NCI-H1092 (cell line): Measurements from ENCODE around the gene ELP5.

Experiments used
- DNase-seq: peaks from one replicate; lab custom pipeline; 2025; lab: John Stamatoyannopoulos, UW

ELP5 gene, protein sequence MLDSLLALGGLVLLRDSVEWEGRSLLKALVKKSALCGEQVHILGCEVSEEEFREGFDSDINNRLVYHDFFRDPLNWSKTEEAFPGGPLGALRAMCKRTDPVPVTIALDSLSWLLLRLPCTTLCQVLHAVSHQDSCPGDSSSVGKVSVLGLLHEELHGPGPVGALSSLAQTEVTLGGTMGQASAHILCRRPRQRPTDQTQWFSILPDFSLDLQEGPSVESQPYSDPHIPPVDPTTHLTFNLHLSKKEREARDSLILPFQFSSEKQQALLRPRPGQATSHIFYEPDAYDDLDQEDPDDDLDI

DNA sequence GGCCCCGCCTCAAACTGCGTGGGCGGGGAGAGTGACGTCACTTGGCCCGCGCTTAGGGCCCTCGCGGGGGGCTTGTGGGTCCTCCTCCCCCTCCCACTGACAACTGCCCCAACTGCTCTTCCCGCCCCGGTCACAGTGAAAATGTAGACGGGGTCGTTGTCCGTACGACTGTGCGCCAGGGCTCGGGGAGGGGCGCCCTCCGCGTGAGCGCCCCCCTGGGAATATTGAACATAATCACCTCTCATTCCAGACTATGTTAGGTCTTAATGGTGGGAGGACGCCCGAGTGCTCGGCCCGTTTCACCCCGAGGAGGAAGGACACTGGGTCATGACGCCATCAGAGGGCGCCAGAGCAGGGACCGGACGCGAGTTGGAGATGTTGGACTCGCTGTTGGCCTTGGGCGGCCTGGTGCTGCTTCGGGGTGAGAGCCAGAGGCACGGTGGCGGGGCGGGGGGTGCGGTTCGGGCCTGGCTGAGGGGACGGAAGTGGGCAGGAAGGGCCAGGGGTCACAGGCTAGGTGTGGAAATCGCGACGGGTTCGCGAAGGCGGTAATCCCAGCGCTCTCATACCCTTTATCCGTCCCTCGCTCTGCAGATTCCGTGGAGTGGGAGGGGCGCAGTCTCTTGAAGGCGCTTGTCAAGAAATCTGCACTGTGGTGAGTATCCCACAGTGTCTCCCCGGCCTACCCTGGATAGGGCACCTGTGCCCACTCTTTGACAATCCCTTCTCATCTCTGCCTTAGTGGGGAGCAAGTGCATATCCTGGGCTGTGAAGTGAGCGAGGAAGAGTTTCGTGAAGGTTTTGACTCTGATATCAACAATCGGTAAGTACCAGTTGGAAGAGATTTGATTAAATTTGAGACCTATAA is at the start of gene ELP5:
Gene ELP5, plus strand, starts transcription at position 40 of the 868 bp plus-strand sequence. Its CDS starts 336 bp downstream, at position 376.
- peak; percentile 81 for DNase-seq

DNA sequence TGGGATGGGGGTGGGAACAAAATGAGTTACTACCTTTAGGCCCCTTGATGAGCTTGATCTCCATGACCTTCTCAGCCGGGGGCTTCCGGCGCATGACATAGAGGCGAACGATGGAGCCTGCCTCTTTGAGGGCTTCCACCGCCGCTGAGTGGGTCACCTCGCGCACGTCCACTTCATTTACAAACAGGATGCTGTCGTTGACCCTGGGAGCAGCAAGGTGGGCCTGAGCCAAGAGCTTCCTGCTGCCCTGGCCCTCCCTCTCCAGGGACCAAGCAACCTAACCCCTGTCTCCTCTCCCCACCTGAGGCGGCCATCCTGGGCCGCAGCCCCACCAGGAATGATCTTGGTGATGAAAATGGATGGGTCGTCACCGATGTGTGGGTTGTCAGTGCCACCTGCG is 48.6 kb upstream of the ELP5 start:
- no peak for DNase-seq

DNA sequence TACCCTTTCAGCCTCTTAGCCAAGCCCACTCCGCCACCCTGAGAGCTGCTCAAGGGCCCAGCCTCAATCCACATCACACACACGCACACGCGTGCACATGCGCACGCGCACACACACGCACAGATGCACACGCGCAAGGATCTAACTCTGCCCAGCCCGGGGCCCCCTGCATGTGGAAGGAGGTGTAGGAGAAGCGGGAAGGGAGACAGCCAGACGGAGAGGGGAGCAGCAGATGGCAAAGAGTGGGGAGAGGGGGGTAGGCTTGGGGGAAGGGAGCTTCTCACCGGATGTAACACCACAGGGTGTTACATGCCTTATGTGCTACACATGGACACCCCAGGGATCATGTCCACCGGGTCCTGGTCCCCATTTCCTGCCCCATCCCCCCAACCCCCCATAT is 47.7 kb upstream of the ELP5 start:
- DNase-seq: no peak

DNA sequence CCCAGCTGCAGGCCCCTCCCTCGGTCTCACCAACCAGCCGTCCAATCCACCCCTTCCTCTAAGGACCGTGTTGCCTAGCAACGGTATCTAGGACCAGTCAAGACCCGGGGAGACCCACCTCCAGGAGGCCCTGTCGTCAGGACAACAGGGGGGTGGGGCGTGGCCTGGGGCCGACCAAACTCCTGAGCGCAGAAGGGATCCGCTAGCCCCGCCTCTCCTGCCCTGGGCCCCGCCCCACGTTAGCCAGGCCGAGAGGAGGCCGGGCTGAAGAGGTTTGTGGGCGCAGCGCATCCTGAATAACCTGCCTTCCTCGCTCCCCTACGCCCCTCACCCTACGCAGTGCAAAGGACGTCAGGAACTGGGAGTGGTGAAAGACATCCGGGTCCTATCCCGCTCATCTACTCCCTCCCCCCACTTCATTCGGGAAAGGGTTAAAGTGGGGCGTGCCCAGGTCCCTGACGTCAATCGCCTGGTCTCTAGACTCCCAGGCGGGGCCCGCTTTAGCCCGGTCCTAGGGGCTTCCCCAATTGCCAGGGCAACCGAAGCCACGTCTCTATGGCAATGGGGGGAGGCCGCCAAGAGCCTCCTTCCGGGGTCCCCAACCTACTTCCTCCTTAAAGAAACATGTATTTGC is 47.1 kb upstream of the ELP5 start:
- DNase-seq: peak; percentile 91

DNA sequence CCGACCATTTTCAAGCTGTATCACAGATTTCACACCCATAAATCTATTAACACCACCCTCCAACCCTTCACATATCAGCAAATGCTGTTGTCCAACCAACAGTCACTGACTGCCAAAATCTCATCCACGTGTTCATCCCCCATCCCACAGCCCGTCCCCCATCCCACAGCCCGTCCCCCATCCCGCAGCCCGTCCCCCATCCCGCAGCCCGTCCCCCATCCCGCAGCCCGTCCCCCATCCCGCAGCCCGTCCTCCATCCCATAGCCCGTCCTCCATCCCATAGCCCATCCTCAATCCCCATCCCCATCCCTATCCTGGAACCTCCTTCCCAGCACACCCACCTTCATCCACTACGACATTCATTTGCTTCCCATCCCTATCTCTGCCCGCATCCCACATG is 46.5 kb upstream of the ELP5 start:
- DNase-seq: no peak

DNA sequence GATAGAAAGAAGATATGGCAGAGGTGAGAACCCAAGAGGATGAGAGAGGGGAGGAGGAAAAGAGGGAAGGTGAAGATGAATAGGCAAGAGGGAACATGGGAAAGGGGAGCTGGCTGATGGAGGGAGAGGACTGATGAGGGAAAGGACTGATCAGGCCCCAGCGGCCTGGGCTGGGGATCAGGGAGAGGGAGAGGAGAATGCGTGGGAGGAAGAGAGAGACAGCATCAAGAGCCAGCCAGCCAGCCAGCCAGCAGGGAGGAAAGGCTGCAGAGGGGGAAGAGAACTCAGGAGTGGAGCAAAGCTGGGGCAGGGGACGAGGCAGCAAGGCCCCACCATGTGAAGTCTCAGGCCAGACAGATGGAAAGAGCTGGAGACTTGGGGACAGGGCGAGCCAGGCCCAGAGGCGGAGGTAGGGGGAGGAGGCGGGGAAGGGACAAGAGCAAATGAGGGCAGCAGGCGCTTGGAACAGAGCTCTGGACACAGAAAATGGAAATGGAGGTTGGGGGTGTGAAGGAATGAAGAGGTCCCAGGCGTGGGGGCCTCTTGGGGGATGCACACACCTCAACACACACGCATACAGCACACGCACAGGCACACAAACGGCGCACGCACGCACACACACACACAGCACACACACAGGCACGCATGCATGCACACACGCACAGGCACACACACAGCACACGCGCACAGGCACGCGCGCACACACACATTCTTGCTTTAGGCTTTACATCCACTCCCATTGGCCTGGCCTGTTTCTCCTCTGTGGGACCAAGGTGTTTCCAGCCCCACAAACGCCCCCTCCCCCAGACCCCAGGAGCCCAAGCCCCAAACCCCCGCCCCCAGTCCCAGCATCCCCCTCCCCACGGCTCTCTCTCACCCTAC is 44.7 kb upstream of the ELP5 start:
- no peak for DNase-seq

DNA sequence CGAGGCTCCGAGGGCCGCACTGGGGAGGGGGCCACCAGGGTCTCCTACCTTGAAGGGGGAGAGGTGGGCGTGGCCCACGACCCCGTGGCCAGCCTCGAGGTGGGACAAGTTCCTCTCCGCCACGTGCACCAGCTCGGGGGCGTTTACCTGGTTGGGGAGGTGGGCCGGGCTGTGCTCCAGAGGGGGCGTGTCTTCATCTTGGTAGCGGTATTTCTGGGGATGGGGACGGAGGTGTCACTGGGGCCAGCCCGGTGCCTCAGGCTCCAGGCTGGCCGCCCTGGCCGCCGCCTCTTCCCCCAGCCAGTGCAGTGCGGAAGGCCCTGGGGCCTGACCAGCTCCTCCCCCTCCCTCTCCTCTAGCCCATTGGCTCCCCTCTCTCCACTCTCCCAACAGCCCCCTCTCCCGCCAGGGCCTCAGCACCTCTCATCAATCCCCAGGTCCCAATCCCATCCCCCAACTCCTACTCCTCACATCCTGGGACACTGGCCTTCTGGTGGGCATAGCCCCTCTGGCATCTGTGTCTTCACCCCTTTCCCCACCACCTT is 43.9 kb upstream of the ELP5 start:
- DNase-seq: no peak

DNA sequence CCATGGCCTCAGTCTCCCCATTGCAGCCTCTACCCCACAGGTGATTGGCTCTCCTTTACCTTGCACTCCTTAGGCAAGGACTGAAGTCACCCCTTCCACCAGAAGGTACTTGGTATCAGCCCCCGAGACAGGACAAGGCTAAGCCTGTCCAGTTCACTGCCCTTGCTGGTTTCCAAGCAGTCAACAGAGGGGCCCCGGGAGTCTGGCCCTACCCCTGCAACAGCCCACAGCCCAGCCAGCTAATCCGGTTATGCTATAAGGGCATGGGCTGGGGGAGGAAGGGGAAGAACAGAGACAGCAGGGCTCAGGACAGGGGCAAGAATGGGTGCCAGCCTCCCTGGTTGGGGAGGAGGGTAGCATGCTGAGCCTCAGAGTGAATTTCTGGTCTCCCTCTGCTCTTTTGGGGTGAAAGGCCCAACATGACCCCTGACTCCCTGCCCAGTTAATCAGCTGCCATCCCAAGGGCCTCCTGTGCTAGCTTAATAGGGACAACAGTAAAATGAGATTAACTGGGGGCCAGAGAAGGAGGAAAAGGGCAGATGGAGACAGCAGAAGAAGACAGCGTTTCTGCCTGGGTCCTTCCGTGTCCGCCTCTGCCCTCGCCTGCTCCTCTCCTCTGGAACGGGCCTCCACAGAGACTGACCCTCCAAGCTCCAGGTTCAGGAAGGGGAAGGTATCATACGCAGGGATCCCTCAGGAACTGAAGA is 43.1 kb upstream of the ELP5 start:
- DNase-seq: no peak

DNA sequence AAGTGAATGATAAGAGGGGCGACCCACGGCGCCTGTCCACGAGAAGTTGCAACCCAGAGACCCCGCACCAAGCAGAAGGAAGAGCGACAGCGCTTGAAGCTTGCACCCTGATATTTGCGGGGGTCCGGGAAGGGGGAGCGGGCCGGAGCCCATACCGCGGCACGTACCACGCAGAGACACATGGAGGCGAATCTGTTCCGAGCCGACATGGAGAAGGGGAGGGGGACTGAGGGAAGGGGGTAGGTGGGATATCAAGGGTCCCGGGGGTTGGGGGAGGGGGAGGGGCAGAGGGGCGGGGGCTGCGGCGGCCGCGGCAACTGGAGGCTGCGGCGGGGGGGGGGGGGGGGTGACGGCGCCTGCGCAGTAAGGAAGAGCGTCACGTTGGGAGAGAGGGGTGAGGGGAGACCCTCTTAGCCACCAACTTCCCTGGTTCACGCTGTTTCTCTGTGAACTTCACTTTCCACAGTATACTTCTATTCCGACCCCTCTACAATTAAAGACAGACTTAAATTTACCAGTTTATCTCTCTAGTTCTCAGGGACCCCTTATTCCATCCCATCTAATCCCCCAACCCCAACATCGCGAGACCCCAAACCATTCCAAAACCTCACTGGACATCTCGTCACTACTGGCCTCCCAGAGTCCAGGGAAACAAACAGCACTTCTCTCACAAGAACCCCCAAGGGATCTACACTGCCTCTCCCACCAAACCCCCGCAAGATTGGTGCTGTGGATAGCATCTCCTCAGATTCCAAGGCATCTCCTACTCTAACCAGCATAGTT is 40.3 kb upstream of the ELP5 start:
- no peak for DNase-seq

DNA sequence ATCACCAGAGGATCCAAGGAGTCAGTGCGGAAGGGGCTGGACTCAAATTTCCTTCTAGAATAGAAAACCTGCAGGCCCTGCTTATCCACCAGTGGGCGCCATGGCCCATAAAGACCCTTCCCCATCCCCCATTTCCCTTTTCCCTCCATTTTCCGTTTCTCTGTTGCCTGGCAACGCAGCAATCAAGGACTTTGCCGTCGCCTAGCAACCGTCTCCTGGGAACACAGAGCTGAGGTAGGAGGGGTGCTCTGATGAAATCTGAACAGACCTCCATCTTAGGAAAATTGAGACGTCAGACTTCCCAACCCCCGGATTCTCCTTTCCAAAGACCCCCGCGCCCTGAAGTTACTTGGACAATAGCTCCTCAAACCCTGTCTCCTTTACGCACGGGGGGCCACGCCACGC is 38.1 kb upstream of the ELP5 start:
- DNase-seq: peak; percentile 92

DNA sequence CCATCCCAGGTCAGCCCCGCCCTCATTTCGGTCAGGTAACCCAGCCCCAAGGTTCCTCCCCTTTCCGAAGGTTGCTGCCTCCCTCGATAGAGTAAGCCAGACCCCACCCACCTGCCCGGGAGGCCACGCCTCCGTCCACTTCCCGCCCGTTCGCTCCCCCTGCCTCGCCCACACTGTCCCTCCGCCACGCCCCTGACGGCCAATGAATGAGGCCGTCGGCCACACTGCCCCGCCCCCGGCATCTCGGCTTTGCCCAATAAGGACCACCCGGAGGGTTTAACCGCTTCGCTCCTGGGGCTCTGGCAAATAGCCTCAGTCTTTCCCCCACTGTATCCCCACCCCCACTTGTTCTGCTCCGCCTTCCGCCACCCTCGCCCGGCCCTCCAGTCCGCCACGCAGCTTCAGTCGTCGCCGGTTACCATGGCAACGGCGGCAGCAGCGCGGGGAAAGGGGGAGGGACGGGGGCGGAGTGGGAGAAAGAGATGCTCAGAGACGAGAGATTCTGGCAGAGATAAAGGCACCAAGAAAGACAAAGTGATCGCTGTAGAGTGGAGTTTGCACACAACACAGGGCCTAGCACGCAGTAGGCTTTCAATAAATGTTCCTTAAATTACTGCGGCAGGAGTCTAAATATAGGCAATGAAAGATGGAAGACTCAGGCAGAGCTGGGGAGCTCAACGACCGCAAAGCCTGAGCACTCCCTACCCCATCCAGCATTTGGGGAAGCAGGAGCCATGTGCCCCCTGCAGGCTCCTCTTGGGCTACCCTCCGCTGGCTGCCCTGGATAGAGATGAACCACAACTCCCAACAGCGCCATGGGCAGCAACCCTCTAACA is 37.5 kb upstream of the ELP5 start:
- peak; percentile 96 for DNase-seq

DNA sequence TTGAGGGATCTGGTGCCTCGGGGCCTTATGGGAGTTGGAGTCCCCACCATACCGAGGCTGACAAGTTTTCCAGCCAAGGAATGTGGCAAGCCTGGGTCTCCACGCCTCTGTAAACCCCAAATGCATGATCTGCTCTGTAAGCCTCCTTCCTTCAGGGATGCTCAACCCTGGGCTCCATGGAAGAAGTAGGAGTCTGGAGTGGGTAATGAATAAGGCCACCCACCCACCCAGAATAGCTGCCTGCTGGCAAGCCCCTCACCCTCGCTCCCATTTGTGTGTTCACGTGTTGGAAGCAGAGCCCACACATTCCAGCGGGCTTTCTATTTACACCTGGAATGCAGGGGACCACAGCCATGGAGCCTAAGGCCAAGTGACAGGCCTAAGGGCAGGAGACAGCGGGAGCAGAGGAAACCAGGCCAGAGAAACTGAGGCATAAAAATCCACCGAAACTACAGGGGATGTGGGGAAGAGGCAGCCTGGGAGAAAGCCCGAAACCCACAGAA is 36.8 kb upstream of the ELP5 start:
- no peak for DNase-seq

DNA sequence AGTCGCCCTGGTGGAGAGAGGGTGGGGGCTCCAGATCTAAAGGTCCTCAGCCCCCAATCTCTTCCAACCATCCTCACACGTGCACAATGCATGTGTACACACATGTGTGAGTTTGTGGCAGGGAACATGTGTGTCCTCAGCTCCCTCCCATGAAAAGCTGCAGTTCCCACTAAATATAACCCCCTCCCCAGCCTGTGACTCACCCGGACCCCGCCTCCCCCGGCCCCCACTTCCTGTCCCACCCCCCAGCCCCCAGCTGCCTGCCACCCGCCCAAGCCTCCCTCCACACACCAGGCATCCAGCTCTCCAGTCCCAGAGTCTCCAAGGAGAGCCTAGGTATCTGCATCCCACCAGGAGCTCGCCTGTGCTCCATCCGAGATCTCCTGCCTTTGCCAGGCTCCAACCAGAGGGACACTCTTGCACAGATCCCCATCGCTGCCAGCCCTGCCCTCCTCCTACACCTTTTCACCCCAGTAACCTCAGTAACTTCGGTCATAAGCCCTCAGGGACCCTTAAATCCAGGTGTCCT is 36.3 kb upstream of the ELP5 start:
- DNase-seq: no peak

DNA sequence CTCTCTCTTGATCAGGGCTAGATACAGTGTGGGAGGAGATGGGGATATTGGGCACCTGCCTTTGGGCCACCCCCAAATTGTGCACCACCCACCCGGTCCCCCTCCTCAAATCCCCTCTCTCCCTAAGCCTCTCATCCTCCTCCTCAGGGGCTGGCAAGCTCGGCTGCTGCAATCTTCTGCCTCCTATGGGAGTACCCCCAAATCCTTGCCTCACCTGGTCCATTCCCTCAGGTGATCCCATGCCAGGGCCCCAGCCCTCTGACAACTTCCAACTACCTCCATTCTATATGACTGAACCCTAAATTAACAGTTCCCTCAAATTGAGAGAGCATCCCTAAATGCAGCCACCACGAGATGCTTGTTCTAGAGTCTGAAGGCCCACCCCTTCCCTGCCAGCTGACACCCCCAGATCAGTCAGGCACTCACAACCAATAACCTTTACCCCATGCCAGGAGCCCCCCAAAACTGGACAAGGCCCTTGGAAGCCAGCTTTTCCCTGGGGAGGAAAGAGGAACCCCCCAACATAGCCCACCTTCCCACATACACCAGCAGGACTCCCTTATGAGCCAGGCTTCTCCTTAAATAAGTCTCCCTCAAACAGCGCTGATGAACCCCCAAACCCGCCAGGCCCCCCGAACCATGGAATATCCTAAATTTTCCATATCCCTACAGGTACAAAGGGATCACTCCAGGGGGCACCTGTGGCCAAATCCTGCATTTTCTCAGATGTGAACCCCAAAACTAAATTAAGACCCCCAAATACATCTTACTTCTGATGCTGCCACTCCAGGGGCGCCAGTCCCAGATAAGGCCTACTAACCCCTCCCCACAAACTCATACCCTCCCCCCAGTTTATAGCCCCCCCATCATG is 35.5 kb upstream of the ELP5 start:
- no peak for DNase-seq

DNA sequence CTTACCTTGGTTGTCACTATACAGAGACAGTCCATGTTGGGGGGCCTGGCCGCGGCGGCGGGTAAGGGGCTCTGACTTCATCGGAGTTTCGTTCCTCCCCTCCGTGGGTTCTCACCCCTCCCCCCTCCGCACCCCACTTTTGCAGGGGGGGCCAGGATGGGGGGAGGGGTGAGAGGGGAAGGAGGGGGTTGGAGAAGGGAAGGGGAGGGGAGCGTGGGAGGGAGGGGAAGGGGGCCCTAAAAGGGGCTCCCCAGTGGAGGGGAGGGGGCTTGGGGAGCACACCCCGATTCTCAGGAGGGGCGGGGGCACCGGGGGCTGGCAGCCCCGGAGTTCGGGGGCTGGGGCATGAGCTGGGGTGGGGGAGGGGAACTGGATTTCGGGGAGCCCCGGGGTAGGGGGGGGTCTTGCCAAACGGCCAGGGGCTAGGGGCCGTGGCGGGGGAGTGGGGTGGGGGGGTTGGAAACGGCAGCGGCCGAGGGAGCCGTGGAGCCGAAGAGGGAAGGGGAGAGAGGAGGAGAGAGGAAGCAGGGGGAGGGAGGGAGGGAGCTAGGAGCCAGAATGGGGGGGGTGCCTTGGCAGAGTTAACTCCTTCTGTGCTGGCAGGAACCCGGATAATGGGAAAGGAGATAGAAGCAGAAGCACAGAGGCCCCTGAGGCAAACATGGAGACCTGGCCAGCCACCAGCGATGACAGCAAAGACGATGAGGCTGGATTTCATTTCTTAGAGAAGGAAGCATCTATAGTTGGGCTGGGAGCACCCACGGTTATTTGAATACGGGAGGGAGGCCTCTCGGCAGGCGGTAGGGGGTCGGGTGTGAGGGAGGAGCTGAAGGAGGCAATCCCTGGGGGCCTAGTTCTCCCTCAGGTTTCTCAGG is 34.7 kb upstream of the ELP5 start:
- DNase-seq: no peak

DNA sequence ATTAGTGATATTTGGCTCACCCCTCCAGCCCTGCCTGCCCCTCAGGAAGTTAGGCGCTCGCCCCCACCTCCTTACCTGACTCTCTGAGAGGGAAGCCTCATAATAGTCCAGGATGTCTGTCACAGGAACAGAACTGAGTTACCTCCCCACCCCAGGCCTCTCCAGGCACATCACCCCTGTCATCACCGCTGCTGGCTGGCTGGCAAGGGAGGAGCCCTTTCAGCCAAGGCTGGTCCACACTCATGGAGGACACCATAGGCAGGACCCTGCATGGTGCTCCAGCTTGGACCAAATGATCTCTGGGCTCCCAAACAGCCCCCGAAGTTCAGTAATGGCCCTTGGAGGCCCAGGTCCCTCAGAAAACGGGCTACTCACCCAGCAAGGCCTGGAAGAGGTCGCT is 33.8 kb upstream of the ELP5 start:
- DNase-seq: no peak

DNA sequence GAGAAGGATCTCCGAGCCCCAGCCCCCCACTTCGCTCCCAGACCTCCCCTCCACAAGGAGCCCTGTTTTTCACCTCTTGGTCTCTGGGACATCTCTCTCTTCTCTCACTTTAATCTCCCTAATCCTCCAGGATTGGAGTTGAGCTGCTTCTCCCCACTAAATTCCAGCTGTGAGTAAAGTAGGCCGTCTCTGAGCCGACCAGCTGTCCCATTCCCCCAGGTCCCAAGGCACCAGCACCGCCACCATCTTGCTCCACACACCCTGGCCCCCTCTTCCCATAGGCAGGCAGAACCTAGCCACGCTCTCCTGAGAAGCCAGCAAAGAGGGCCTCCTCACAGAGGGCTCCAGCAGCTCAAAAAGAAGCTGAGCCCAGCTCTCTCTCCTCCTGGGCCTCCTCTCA is 33.3 kb upstream of the ELP5 start:
- DNase-seq: no peak
